Thyroid gland (tissue), 4 donors: ENCODE data around the gene SAMD4A.

ENCODE experiments used
- POLR2A ChIP-seq, 2 donors: fragments of 450-650 bp; IDR thresholded peaks; one replicate each; pipeline ENCODE4 v1.6.1; 2017; ENCODE audit warnings: antibody characterized with exemption in 2 of 2, mild to moderate bottlenecking in 2 of 2, moderate library complexity in 1 of 2
- TF ChIP-seq, protein P1 (sequence below), 6 experiments: fragments of 200-600 bp in 3 of 6; fragments of 450-650 bp in 3 of 6; sonication (generic) in 3 of 6; IDR thresholded peaks; one replicate each; pipeline ENCODE4 v1.5.1; 2016 to 2019; ENCODE audit warnings: antibody characterized with exemption in 6 of 6, mild to moderate bottlenecking in 2 of 6, inconsistent platforms in 1 of 6, moderate library complexity in 1 of 6

DNA sequence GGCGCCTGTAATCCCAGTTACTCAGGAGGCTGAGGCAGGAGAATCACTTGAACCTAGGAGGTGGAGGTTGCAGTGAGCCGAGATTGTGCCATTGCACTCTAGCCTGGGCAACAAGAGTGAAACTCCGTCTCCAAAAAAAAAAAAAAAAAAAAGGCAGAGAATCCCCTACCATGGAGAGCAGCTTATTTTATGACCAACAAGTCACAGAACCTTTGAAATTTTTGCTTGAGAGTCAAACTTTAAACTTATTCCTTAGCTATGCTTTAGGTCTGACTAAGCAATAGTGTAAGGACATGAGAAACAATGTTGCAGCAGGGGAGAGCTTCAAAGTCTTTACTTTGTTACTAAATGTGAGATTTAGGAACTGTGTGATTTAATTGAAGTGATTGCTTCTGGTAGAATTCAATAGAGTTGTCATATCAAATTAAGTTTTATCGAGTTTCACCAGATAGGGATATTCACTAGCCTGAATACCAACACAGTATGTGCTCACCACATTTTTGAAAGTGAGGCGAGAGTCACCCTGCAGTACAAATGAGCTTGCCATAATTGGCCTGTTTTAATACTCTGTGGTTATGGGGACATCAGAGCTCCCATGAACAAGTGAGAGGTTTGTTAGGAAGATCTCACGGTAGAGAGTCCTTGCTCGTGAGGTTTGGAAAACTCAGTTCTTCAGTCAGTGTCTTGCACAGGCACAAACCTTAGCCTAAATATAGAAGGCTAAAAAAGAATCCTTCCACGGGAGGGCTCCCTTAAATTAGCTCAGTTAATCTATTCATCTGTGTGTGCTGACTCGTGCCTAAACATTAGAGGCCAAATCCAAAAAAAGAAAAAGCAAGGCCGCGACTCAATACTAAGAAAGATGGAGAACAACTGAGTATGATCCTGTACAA lies 108.6 kb downstream of the SAMD4A start:
- TF ChIP-seq POLR2A (IDR thresholded peaks at IDR 0.05): no peak
- TF ChIP-seq, protein P1, sequence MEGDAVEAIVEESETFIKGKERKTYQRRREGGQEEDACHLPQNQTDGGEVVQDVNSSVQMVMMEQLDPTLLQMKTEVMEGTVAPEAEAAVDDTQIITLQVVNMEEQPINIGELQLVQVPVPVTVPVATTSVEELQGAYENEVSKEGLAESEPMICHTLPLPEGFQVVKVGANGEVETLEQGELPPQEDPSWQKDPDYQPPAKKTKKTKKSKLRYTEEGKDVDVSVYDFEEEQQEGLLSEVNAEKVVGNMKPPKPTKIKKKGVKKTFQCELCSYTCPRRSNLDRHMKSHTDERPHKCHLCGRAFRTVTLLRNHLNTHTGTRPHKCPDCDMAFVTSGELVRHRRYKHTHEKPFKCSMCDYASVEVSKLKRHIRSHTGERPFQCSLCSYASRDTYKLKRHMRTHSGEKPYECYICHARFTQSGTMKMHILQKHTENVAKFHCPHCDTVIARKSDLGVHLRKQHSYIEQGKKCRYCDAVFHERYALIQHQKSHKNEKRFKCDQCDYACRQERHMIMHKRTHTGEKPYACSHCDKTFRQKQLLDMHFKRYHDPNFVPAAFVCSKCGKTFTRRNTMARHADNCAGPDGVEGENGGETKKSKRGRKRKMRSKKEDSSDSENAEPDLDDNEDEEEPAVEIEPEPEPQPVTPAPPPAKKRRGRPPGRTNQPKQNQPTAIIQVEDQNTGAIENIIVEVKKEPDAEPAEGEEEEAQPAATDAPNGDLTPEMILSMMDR (IDR thresholded peaks at IDR 0.05): no peak
